DOHH2 (cell line): Measurements from ENCODE around the gene ATP7A.
"Not testable (repeated sequence)": the region's sequence is repeated elsewhere in the genome, so short reads cannot be mapped to it uniquely, and the experiment has no call there.

Experiments
- H3F3A ChIP-seq: fragments of 200-600 bp; sonication (generic), shearing (Covaris generic); 2 replicates; pipeline ENCODE4 v1.6.0; 2016; ENCODE audit warnings: antibody characterized with exemption, mild to moderate bottlenecking; ENCODE audit not compliant: control insufficient read depth, insufficient read depth
- H3K27ac ChIP-seq: fragments of 200-600 bp; sonication (generic); 2 replicates; pipeline ENCODE4 v1.5.1; 2014; ENCODE audit warnings: low read depth, mild to moderate bottlenecking, low read length, moderate library complexity
- H3K27me3 ChIP-seq: fragments of 200-600 bp; sonication (generic); 2 replicates; pipeline ENCODE4 v1.6.1; 2014; ENCODE audit warnings: mild to moderate bottlenecking, low read length, mixed read lengths; ENCODE audit not compliant: control insufficient read depth
- H3K36me3 ChIP-seq: fragments of 200-600 bp; sonication (generic); 2 replicates; pipeline ENCODE4 v1.6.1; 2014; ENCODE audit warnings: mild to moderate bottlenecking, low read length, moderate library complexity, mixed read lengths; ENCODE audit not compliant: control insufficient read depth
- H3K4me1 ChIP-seq: fragments of 200-600 bp; sonication (generic); 2 replicates; pipeline ENCODE4 v1.6.1; 2014; ENCODE audit warnings: mild to moderate bottlenecking, low read length, mixed read lengths; ENCODE audit not compliant: control insufficient read depth
- H3K4me2 ChIP-seq: fragments of 200-600 bp; sonication (generic); 2 replicates; pipeline ENCODE4 v1.6.0; 2014; ENCODE audit warnings: mild to moderate bottlenecking, low read length, moderate library complexity
- H3K4me3 ChIP-seq: fragments of 200-600 bp; sonication (generic); 2 replicates; pipeline ENCODE4 v1.5.1; 2014; ENCODE audit warnings: mild to moderate bottlenecking, low read length, mixed read lengths
- H3K79me2 ChIP-seq: fragments of 200-600 bp; sonication (generic); 2 replicates; pipeline ENCODE4 v1.6.1; 2014; ENCODE audit warnings: mild to moderate bottlenecking, low read length, mixed read lengths; ENCODE audit not compliant: control insufficient read depth
- H3K9me2 ChIP-seq: fragments of 200-600 bp; sonication (generic); replicated peaks from 2 replicates; pipeline ENCODE4 v1.6.1; 2014; ENCODE audit warnings: mild to moderate bottlenecking, low read length, mixed read lengths; ENCODE audit not compliant: control insufficient read depth
- H3K9me3 ChIP-seq: fragments of 200-600 bp; sonication (generic); 2 replicates; pipeline ENCODE4 v1.6.1; 2014; ENCODE audit warnings: antibody characterized with exemption, low read length, mixed read lengths; ENCODE audit not compliant: control insufficient read depth, insufficient read depth
- H4K20me1 ChIP-seq: fragments of 200-600 bp; sonication (generic); 2 replicates; pipeline ENCODE4 v1.6.0; 2014; ENCODE audit warnings: low read depth, mild to moderate bottlenecking, antibody characterized with exemption, low read length, moderate library complexity; ENCODE audit not compliant: control insufficient read depth, insufficient read depth
- EZH2phosphoT487 ChIP-seq: fragments of 200-600 bp; sonication (generic); IDR thresholded peaks from 2 replicates; pipeline ENCODE4 v1.6.1; 2017; ENCODE audit warnings: borderline replicate concordance, mild to moderate bottlenecking, antibody characterized with exemption, low read length, moderate library complexity, mixed read lengths
- TF ChIP-seq, protein P1 (sequence below): fragments of 200-600 bp; sonication (generic); IDR thresholded peaks from one replicate; pipeline ENCODE4 v1.5.1; 2014; ENCODE audit warnings: antibody characterized with exemption, mild to moderate bottlenecking, low read depth, low read length; ENCODE audit not compliant: poor library complexity, severe bottlenecking

The ATP7A gene

DNA sequence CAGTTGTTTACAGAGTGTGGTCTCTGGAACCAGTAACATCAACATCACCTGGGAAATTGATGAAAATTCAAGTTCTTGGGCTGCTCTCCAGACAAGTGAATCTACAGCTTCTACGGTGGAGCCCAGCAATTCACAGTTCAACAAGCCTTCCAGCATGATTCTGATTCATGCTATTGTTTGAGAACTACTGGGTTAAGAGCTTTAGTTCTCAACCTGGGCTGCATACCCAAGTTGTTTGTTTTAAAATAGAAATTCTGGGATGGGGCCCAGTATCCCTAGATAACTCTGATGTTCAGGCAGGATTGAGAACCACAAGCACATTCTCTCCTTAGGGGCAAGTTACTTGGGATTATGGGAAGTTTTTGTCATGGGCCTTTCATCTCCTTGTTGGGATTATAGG lies 155.6 kb downstream of the ATP7A start:
- Histone ChIP-seq H3F3A (no peaks in the 10 kb centered on the region), H3K4me1 (no peaks in the 10 kb centered on the region), H3K4me3 (no peak overlapping the region), H3K9me3 (no peaks in the 10 kb centered on the region), H3K36me3 (no peaks in the 10 kb centered on the region), H3K9me2 (no peaks in the 10 kb centered on the region), H3K4me2 (no peak overlapping the region), H3K27me3 (no peaks in the 10 kb centered on the region), H4K20me1 (no peaks in the 10 kb centered on the region), H3K79me2 (no peaks in the 10 kb centered on the region), H3K27ac (no peak overlapping the region)
- TF ChIP-seq, protein P1, sequence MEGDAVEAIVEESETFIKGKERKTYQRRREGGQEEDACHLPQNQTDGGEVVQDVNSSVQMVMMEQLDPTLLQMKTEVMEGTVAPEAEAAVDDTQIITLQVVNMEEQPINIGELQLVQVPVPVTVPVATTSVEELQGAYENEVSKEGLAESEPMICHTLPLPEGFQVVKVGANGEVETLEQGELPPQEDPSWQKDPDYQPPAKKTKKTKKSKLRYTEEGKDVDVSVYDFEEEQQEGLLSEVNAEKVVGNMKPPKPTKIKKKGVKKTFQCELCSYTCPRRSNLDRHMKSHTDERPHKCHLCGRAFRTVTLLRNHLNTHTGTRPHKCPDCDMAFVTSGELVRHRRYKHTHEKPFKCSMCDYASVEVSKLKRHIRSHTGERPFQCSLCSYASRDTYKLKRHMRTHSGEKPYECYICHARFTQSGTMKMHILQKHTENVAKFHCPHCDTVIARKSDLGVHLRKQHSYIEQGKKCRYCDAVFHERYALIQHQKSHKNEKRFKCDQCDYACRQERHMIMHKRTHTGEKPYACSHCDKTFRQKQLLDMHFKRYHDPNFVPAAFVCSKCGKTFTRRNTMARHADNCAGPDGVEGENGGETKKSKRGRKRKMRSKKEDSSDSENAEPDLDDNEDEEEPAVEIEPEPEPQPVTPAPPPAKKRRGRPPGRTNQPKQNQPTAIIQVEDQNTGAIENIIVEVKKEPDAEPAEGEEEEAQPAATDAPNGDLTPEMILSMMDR = no peak
- no peak for TF ChIP-seq EZH2phosphoT487

DNA sequence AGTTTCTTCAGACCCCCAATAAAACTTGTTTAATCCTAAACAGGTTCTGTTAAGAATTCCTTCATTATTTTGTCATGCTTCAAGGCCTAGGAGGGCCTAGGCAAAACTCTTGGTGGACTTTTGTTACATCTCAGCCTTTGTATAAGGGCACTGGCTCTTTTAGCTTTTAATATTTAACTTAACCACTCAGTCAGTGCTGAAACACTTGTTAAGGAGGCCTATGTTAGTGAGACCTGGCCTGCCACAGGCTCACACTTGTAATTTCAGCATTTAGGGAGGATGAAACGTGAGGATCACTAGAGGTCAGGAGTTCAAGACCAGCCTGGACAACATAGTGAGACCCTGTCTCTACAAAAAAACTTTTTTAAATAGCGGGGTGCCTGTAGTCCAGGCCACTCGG lies 160.8 kb downstream of the ATP7A start:
- Histone ChIP-seq H3K4me3 (no peak overlapping the region), H3K4me2 (no peak overlapping the region), H3K27me3 (no peaks in the 10 kb centered on the region), H3F3A (no peaks in the 10 kb centered on the region), H3K4me1 (no peaks in the 10 kb centered on the region), H3K79me2 (no peaks in the 10 kb centered on the region), H4K20me1 (no peaks in the 10 kb centered on the region), H3K36me3 (no peaks in the 10 kb centered on the region), H3K27ac (no peak overlapping the region), H3K9me3 (no peaks in the 10 kb centered on the region), H3K9me2 (no peaks in the 10 kb centered on the region)
- TF ChIP-seq, protein P1 = no peak
- TF ChIP-seq EZH2phosphoT487 = no peak

DNA sequence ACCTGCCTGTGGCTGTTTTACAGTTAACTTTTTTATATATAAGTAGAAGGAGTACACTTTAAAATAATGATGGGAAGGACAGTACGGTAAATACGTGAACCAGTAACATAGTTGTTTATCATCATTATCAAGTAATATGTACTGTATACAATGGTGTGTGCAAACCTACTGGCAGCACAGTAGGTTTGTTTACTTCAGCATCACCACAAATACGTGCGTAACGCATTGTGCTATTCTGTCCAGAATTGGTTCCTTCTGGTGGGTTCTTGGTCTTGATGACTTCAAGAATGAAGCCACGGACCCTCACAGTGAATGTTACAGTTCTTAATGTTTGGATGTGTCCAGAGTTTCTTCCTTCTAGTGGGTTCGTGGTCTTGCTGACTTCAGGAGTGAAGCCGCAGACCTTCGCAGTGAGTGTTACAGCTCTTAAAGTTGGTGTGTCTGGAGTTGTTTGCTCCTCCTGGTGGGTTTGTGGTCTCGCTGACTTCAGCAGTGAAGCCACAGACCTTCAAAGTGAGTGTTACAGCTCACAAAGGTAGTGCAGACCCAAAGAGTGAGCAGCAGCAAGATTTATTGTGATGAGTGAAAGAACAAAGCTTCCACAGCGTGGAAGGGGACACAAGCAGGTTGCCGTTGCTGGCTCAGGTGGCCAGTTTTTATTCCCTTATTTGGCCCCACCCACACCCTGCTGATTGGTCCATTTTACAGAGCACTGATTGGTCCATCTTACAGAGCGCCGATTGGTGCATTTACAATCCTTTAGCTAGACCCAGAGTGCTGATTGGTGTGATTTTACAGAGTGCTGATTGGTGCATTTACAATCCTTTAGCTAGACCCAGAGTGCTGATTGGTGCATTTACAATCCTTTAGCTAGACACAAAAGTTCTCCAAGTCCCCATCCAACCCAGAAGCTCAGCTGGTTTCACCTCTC lies 162.9 kb downstream of the ATP7A start:
- H3K27me3 ChIP-seq, H3K9me3 ChIP-seq, H3K4me3 ChIP-seq, H3K4me1 ChIP-seq, H3K79me2 ChIP-seq, H3F3A ChIP-seq, H3K27ac ChIP-seq, H3K9me2 ChIP-seq, H4K20me1 ChIP-seq, H3K4me2 ChIP-seq, H3K36me3 ChIP-seq: not testable (repeated sequence)

DNA sequence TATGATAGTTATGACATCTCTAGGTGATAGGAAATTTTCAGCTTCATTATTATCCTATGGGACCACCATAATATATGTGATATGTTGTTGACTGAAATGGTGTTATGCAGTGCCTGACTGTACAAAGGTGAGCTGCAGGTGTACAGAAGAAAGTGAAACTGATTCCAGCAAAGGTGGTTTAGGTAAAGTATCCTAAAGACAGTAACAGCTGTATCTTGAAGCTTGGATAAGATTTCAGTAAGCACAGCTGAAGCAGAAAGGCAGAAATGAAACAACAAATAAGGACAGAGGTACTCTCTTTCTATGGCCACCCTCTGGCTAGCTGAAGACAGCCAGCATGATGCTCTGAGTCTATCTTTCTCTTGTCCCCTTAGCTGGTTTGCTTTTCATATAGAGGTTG lies 163.6 kb downstream of the ATP7A start:
- H3K27ac ChIP-seq = no peak overlapping the region
- no peak for TF ChIP-seq EZH2phosphoT487

More for the DNA sequence above, 163.6 kb downstream of the ATP7A start:
- H3F3A ChIP-seq = no peaks in the 10 kb centered on the region
- H3K9me3 ChIP-seq = no peaks in the 10 kb centered on the region
- H3K4me2 ChIP-seq = no peak overlapping the region
- H3K4me3 ChIP-seq = no peak overlapping the region
- H3K79me2 ChIP-seq = no peaks in the 10 kb centered on the region
- H3K4me1 ChIP-seq = no peaks in the 10 kb centered on the region
- no peaks in the 10 kb centered on the region for H3K36me3 ChIP-seq
- no peaks in the 10 kb centered on the region for H3K9me2 ChIP-seq
- H3K27me3 ChIP-seq = no peaks in the 10 kb centered on the region
- no peaks in the 10 kb centered on the region for H4K20me1 ChIP-seq
